Stomach (tissue), 4 donors: ENCODE measurements around the gene PGAP6.
"Not testable (repeated sequence)": the region's sequence is repeated elsewhere in the genome, so short reads cannot be mapped to it uniquely, and the experiment has no call there.

Experiments used
- CTCF ChIP-seq, 7 experiments: fragments of 450-650 bp in 4 of 7; fragments of 200-600 bp in 3 of 7; sonication (generic) in 3 of 7; IDR thresholded peaks; one replicate each; pipeline ENCODE4 v1.5.1; 2016 to 2019; ENCODE audit warnings: antibody characterized with exemption in 7 of 7, control low read depth in 2 of 7, mild to moderate bottlenecking in 1 of 7
- POLR2A ChIP-seq, 4 donors: fragments of 450-650 bp; IDR thresholded peaks; one replicate each; pipeline ENCODE4 v1.6.1; 2016; ENCODE audit warnings: antibody characterized with exemption in 4 of 4, control low read depth in 2 of 4, mild to moderate bottlenecking in 1 of 4, moderate library complexity in 1 of 4

- TF ChIP-seq CTCF, POLR2A (IDR thresholded peaks at IDR 0.05): not testable (repeated sequence)
Observed at GRCh38 chr16:331181-331814, 50.5 kb downstream of the PGAP6 start.
